Neuronal stem cell (in vitro differentiated cells): ENCODE data around the gene RASGEF1B. TPM values are rescaled to one million over a fixed set of nuclear protein-coding genes. Genes with fewer than 3 reads are reported as not detected.

Experiments used
- DNase-seq: peaks from one replicate; pipeline ENCODE4 v3.0.0-alpha.2; 2013; ENCODE audit warnings: low spot score
- H2AFZ ChIP-seq: one replicate; pipeline ENCODE4 v1.6.1; 2013; ENCODE audit warnings: mild to moderate bottlenecking, low read length, inconsistent platforms
- H2AK5ac ChIP-seq: 2 replicates; pipeline ENCODE4 v1.6.1; 2013; ENCODE audit warnings: low read depth, mild to moderate bottlenecking, inconsistent platforms, low read length, moderate library complexity, mixed read lengths
- H2BK120ac ChIP-seq: 2 replicates; pipeline ENCODE4 v1.6.1; 2013; ENCODE audit warnings: low read depth, mild to moderate bottlenecking, inconsistent platforms, low read length, moderate library complexity, mixed read lengths
- H2BK12ac ChIP-seq: one replicate; pipeline ENCODE4 v1.6.1; 2013; ENCODE audit warnings: low read length, inconsistent platforms
- H2BK15ac ChIP-seq: 2 replicates; pipeline ENCODE4 v1.6.1; 2013; ENCODE audit warnings: mild to moderate bottlenecking, low read length, inconsistent platforms, mixed read lengths
- H2BK5ac ChIP-seq: one replicate; pipeline ENCODE4 v1.6.1; 2013; ENCODE audit warnings: inconsistent platforms, mild to moderate bottlenecking, low read length, moderate library complexity
- H3K14ac ChIP-seq: one replicate; pipeline ENCODE4 v1.6.1; 2013; ENCODE audit warnings: low read length, inconsistent platforms
- H3K18ac ChIP-seq: 2 replicates; pipeline ENCODE4 v1.6.1; 2013; ENCODE audit warnings: low read length, inconsistent platforms
- H3K23ac ChIP-seq: 2 replicates; pipeline ENCODE4 v1.6.1; 2013; ENCODE audit warnings: low read depth, mild to moderate bottlenecking, mixed read lengths, low read length, inconsistent platforms; ENCODE audit not compliant: poor library complexity
- H3K27ac ChIP-seq: replicated peaks from 3 replicates; pipeline ENCODE4 v1.5.1; 2013; ENCODE audit warnings: low read length, inconsistent platforms
- H3K27me3 ChIP-seq, 3 experiments: 2 replicates each; pipeline ENCODE4 v1.6.1; 2013; ENCODE audit warnings: low read length in 3 of 3, mild to moderate bottlenecking in 2 of 3, inconsistent platforms in 1 of 3, low read depth in 1 of 3, mixed read lengths in 1 of 3, moderate library complexity in 1 of 3; ENCODE audit not compliant: control insufficient read depth in 3 of 3, insufficient read depth in 3 of 3
- H3K36me3 ChIP-seq, 2 donors: replicated peaks in 1 of 2; 2 replicates each; pipeline ENCODE4 v1.6.1; 2013; ENCODE audit warnings: low read length in 2 of 2; ENCODE audit not compliant: control insufficient read depth in 2 of 2, insufficient read depth in 2 of 2
- H3K4ac ChIP-seq: 2 replicates; pipeline ENCODE4 v1.6.1; 2013; ENCODE audit warnings: inconsistent platforms, mild to moderate bottlenecking, low read length, moderate library complexity
- H3K4me1 ChIP-seq, 2 donors: 1 replicate in 1 of 2; 2 replicates in 1 of 2; pipeline ENCODE4 v1.6.1; 2013; ENCODE audit warnings: low read length in 2 of 2, low read depth in 1 of 2; ENCODE audit not compliant: control insufficient read depth in 2 of 2, insufficient read depth in 1 of 2
- H3K4me2 ChIP-seq: one replicate; pipeline ENCODE4 v1.6.1; 2013; ENCODE audit warnings: mild to moderate bottlenecking, low read length, inconsistent platforms; ENCODE audit not compliant: insufficient read depth, poor library complexity, severe bottlenecking
- H3K4me3 ChIP-seq, 2 donors: 2 replicates each; pipeline ENCODE4 v1.5.1; 2013; ENCODE audit warnings: low read length in 2 of 2, mild to moderate bottlenecking in 2 of 2, inconsistent platforms in 1 of 2, moderate library complexity in 1 of 2
- H3K79me1 ChIP-seq: one replicate; pipeline ENCODE4 v1.6.1; 2013; ENCODE audit warnings: low read depth, mild to moderate bottlenecking, inconsistent platforms, low read length, moderate library complexity
- H3K9ac ChIP-seq: one replicate; pipeline ENCODE4 v1.6.1; 2013; ENCODE audit warnings: mild to moderate bottlenecking, low read depth, low read length, inconsistent platforms; ENCODE audit not compliant: poor library complexity
- H3K9me3 ChIP-seq, 2 donors: replicated peaks in 1 of 2; 2 replicates each; pipeline versions ENCODE3 to v1.6.1; 2013; ENCODE audit warnings: low read length in 2 of 2, mild to moderate bottlenecking in 2 of 2, inconsistent platforms in 1 of 2, low read depth in 1 of 2, mixed read lengths in 1 of 2, moderate library complexity in 1 of 2; ENCODE audit not compliant: control insufficient read depth in 2 of 2, insufficient read depth in 1 of 2
- H4K8ac ChIP-seq: one replicate; pipeline ENCODE4 v1.6.1; 2013; ENCODE audit warnings: low read depth, mild to moderate bottlenecking, inconsistent platforms, low read length, moderate library complexity
- H4K91ac ChIP-seq: one replicate; pipeline ENCODE4 v1.6.1; 2013; ENCODE audit warnings: low read length, low read depth, mild to moderate bottlenecking, inconsistent platforms; ENCODE audit not compliant: poor library complexity
- WGBS, 2 donors: extraction: QIAGEN DNeasy Blood & Tissue Kit; methylation state at CpG; one replicate each; pipeline ENCODE4 v1.1.7; 2013; ENCODE audit warnings: missing lambda C conversion rate in 2 of 2, mixed read lengths in 1 of 2; ENCODE audit not compliant: insufficient read length in 2 of 2, insufficient replicate concordance in 1 of 2; ENCODE audit errors: extremely low coverage in 2 of 2; 5-methylcytosine and 5-hydroxymethylcytosine counted together
- polyA plus RNA-seq, 2 experiments: library from polyadenylated mRNA; stranded (reverse); fragments of 200-250 nt; gene quantifications; one replicate each; pipeline ENCODE4 v1.2.3, GENCODE V29; 2013

Gene RASGEF1B
- 3.7 TPM for polyA plus RNA-seq (2013, experiment 1 of 2)
- 3.7 TPM for polyA plus RNA-seq (2013, experiment 2 of 2)

DNA sequence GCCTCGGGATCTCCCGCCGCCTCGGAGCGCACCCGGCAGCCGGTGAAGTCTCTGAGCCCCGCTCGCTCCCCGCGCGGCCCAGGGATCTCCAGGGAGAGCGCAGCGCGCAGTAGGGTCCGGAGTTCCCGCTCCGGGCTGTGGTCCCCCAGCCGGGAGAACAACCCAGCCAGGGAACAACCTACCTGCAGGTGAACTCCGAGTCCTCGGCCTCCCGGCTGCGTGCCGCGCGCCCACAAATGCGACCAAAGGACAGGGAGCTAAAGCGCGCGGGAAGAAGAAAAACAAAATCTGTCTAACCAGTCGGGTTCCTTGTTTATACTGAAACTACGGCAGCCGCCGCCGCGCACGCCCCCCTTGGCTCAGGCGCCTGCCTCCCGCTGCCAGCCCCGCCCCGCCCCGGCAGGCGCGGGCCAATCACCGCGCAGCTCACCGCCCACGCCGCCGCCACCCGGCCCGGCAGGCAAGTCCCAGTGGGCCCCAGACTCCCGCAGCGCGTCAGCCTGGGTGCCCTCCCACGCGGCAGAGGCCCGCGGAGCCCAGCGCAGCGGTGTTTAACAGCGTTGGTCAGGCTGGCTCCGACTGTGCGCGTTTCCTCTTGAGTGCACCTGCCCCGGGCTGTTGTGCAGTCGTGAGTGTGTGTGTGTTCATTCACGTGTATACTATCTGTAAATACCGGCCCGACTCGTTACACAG, at the start of gene RASGEF1B:
RASGEF1B (minus strand) TSS at position 320 of the 693 bp plus-strand sequence. CDS start 12,399 bp downstream, outside the sequence.
- Histone ChIP-seq H3K4me1 (peaks cover 0 to 8% of the 10 kb centered on the region in 2 donors), H3K36me3 (no peaks in the 10 kb centered on the region), H3K23ac (peak within 1 kb of the TSS; percentile 80), H2BK120ac (no peak within 1 kb of the TSS), H3K27ac (peak within 1 kb of the TSS; percentile 32), H3K4ac (no peak within 1 kb of the TSS), H4K91ac (no peak within 1 kb of the TSS), H2BK12ac (peak within 1 kb of the TSS; percentile 50), H3K4me3 (peak within 1 kb of the TSS; percentile 48 to 96), H3K18ac (peak within 1 kb of the TSS; percentile 93), H2AFZ (peak within 1 kb of the TSS; percentile 93), H3K27me3 (peaks cover 0 to 43% (median 0%) of the 10 kb centered on the region in 3 experiments), H2AK5ac (no peak within 1 kb of the TSS), H2BK15ac (peak within 1 kb of the TSS; percentile 89), H3K4me2 (peak within 1 kb of the TSS; percentile 93), H2BK5ac (peak within 1 kb of the TSS; percentile 45), H3K79me1 (no peaks in the 10 kb centered on the region), H3K9ac (peak within 1 kb of the TSS; percentile 75), H4K8ac (no peak within 1 kb of the TSS), H3K9me3 (no peaks in the 10 kb centered on the region), H3K14ac (no peak within 1 kb of the TSS)
- no CpG with 5 or more reads among the region's 71 CpGs for WGBS, 2 donors
- DNase-seq, result peak; percentile 67

GRCh38 chr4:81519856-81520255, 48.1 kb upstream of the RASGEF1B start:
- Histone ChIP-seq H3K4me3 (no peak overlapping the region), H4K91ac (no peak overlapping the region), H2BK120ac (no peak overlapping the region), H3K27ac (no peak overlapping the region), H4K8ac (no peak overlapping the region), H2BK12ac (no peak overlapping the region), H2BK5ac (no peak overlapping the region), H3K18ac (no peak overlapping the region), H3K27me3 (no peaks in the 10 kb centered on the region), H2BK15ac (no peak overlapping the region), H3K23ac (no peak overlapping the region), H3K4me1 (peaks cover 4 to 10% of the 10 kb centered on the region in 2 donors), H3K4ac (no peak overlapping the region), H3K9ac (no peak overlapping the region), H3K36me3 (no peaks in the 10 kb centered on the region), H2AK5ac (no peak overlapping the region), H3K4me2 (no peak overlapping the region), H2AFZ (no peak overlapping the region), H3K79me1 (no peaks in the 10 kb centered on the region), H3K14ac (no peak overlapping the region), H3K9me3 (no peaks in the 10 kb centered on the region)
- no CpG with 5 or more reads among the region's 6 CpGs for WGBS, 2 donors
- DNase-seq, result no peak

DNA sequence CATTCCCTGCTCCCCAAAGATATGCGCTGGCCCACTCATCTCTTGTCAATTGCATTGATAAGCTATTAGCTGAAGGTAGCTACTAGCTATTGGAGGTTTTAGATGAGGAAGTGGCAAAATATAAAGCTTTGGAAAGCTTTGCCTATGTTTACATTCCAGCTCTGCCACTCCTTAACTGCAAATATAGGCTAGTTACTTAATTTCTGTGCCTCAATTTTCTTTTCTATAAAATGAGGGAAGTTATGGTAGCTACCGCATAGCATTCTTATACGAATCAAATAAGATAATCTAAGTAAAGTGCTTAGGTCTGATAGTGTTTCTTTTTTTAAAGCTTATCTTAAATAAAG, 47.7 kb upstream of the RASGEF1B start:
- no peak for DNase-seq
- Histone ChIP-seq H4K8ac (no peak overlapping the region), H3K27me3 (no peaks in the 10 kb centered on the region), H2AK5ac (no peak overlapping the region), H3K23ac (no peak overlapping the region), H3K4me1 (peaks cover 4 to 8% of the 10 kb centered on the region in 2 donors), H3K4ac (no peak overlapping the region), H2AFZ (no peak overlapping the region), H3K36me3 (no peaks in the 10 kb centered on the region), H2BK5ac (no peak overlapping the region), H2BK15ac (no peak overlapping the region), H3K4me2 (no peak overlapping the region), H3K9me3 (no peaks in the 10 kb centered on the region), H2BK120ac (no peak overlapping the region), H2BK12ac (no peak overlapping the region), H3K79me1 (no peaks in the 10 kb centered on the region), H3K18ac (no peak overlapping the region), H3K27ac (no peak overlapping the region), H3K14ac (no peak overlapping the region), H3K4me3 (no peak overlapping the region), H4K91ac (no peak overlapping the region), H3K9ac (no peak overlapping the region)
- no CpG with 5 or more reads among the region's 3 CpGs for WGBS, 2 donors

GRCh38 chr4:81518762-81519426, 47.2 kb upstream of the RASGEF1B start:
- no peak overlapping the region for H3K4ac ChIP-seq
- H4K91ac ChIP-seq, result no peak overlapping the region
- H2AFZ ChIP-seq, result no peak overlapping the region
- no peak overlapping the region for H3K4me2 ChIP-seq
- H3K27ac ChIP-seq, result no peak overlapping the region
- no peak overlapping the region for H2BK5ac ChIP-seq
- no peaks in the 10 kb centered on the region for H3K36me3 ChIP-seq
- H3K9me3 ChIP-seq, result no peaks in the 10 kb centered on the region
- H2BK15ac ChIP-seq, result no peak overlapping the region
- no CpG with 5 or more reads among the region's 6 CpGs for WGBS, 2 donors
- H3K27me3 ChIP-seq, result no peaks in the 10 kb centered on the region
- no peak overlapping the region for H3K4me3 ChIP-seq
- peak overlapping the region; percentile 9 for H3K14ac ChIP-seq
- no peak overlapping the region for H4K8ac ChIP-seq
- no peaks in the 10 kb centered on the region for H3K79me1 ChIP-seq
- H3K4me1 ChIP-seq, result peaks cover 4 to 10% of the 10 kb centered on the region in 2 donors
- no peak overlapping the region for H3K18ac ChIP-seq
- no peak for DNase-seq
- H2AK5ac ChIP-seq, result no peak overlapping the region
- no peak overlapping the region for H2BK12ac ChIP-seq
- H2BK120ac ChIP-seq, result no peak overlapping the region
- H3K23ac ChIP-seq, result no peak overlapping the region
- H3K9ac ChIP-seq, result no peak overlapping the region
